NCI-H524 (cell line): ENCODE measurements around the gene LSM3.
A peak's percentile ranks its signal among the peaks of the same experiment; 100 is the strongest.

Experiments used
- DNase-seq, 2 experiments: peaks; one replicate each; lab custom pipeline; 2025; lab: John Stamatoyannopoulos, UW

LSM3 gene

DNA sequence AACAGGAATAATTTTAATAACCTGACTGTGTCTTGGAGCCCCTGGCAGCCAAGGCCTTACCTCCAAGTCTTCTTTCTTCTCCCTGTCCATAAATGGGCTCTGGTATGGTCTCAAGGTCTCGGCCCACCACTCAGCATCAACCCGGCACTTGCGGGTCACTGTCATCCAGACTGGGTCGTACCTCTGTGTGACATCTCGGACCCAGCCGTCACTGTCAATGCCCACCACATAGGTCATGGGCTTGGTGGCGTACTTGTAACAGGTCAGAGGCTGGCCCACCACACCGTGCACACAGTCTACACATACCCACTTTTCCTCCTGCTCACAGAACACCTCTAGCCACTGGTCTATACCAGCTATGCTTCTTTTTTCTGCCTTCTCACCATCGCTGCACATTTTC is 20.7 kb upstream of the LSM3 start:
- no peak for DNase-seq

DNA sequence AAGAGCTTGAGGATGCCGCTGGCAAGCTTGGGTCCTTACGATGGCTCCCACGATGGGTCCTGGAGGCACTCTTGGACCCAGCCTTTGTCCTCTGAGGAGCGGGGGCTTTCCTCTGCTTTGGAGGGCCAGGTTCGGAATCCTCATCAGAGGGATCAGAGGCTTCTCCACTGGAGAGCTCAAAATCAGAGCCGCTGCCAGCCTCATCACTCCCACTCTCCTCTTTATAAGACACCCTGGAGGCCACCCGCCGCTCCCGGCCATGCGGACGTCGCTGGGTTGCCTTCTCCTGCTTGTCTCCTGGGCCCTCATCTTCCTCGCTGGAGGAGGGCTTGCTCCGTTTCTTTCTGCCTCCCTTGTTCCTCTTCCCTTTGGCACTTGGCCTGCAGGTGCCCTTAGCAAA is 20.2 kb upstream of the LSM3 start:
- no peak for DNase-seq

DNA sequence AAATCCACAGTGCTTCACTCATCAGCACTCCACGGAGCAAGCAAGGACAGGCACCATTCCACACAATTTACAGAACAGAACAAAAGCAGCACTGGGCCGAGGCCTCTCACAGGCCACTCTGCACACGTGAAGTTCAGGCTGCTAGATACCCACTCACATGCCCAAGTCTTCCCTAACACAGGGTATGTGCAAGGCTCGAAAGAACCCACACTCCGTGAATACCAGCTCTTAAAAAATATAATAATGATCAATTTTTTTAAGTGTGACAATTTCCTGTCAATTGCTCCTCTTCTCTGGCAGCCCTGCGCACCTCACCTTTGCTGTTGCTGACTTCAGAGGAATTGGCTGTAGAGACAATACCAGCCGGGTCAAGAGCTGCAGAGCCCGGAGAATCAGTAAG is 19.2 kb upstream of the LSM3 start:
- no peak for DNase-seq

GRCh38 chr3:14161282-14161681 is 17.3 kb upstream of the LSM3 start:
- DNase-seq, result no peak

DNA sequence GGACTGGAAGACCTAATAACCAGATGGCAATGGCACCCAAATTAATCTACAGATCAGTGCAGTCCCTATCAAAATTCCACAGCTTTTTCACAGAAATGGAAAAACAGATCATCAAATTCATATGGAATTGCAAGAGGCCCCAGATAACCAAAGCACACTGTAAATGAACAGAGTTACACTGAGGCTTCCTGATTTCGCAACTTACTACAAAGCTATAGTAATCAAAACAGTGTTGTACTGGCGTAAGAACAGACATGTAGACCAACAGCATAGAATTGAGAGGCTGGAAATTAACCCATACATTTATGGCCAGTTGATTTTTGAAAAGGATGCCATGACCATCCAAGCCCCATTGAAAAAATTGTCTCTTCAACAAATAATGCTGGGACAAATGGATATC is 16.4 kb upstream of the LSM3 start:
- no peak for DNase-seq

DNA sequence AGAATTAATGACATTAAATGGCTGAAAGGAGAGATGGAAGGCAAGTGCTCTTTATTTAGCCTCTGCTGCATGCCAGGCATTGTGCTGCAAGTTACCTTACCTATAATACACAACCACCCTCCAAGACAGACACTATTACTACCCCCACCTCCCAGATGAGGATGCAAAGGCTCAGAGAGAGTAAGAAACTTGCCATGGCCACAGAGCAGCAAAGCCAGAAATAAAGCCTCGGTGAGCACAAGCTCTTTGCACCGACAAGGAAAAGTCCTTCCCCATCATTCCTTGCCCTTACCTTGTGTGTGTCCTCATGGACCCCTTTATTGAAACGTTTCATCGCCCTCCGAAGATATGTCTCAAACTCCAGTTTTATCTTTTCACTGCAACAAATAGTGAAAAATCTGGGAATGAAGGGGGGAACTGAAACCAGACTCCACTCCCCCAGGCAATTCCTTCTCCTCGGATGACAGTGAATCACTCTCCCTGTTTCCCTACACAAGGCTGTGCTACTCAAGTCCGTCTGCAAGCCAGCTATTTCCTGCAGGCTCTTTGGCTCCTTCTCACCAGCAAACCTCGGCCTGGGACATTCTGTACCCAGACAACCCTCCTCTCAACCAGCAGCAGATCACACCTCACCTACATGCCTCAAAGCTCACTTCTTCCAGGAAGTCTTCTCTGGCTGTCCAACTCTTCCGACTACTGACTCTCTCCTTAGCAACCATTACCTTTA is 11.6 kb upstream of the LSM3 start:
- DNase-seq, result no peak

GRCh38 chr3:14169435-14169834 is 9.2 kb upstream of the LSM3 start:
- no peak for DNase-seq

- DNase-seq, result no peak
Measured at GRCh38 chr3:14169871-14170270, 8.7 kb upstream of the LSM3 start.

DNA sequence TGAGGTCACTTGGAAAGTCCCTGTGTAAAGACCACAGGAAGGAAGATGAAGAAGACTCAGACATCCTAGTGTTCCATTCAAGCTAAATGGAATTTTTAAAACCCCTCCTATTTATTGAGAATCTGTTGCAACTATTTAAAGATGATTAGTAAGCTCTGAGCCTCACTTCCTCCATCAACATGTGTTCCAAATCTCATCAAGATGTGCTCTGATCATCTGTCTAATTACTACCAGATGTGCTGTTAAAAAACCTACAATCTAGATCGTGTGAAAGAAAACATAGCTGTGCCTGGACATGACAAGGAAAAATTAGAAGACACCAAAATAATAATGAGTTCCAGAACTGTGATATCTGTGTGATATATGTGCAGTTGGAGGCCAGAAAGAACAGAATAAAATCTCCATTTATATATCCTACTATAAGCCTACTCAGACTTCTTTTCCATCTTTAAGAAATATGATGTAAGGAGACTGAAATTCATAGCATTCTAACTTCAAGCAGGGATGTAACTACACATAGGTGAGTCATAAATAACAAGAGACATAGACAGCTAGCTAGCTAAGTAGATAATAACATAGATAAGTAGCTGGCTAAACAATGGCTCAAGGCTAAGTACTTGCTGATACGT is 8.0 kb upstream of the LSM3 start:
- no peak for DNase-seq

GRCh38 chr3:14172496-14172895 is 6.1 kb upstream of the LSM3 start:
- no peak for DNase-seq

DNA sequence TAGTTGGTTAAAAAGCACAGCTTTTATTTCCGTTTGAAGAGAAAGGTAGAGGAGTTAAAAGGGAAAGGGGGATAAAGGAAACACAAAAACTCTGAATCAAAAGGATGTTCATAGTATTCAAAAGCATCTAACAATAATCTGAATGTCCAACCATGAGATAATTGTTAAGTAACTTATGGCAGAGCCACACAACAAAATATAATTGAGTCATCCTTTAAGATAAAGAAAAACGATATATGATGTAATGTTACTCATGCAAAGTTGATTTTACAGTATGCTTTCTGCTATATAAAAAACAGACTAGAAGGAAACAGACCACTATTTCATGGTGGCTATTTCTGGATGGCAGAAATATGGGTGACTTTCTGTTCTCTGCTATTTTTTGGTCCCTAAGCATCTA is 4.1 kb upstream of the LSM3 start:
- no peak for DNase-seq

- DNase-seq, result no peak
Measured at GRCh38 chr3:14175383-14176037, 3.1 kb upstream of the LSM3 start.

GRCh38 chr3:14177580-14178246 is 904 bp upstream of the LSM3 start:
- DNase-seq, result peak in 1 of 2 experiments; percentile 23

- DNase-seq, result no peak
Measured at GRCh38 chr3:14179114-14179465, 473 bp downstream of the LSM3 start.

DNA sequence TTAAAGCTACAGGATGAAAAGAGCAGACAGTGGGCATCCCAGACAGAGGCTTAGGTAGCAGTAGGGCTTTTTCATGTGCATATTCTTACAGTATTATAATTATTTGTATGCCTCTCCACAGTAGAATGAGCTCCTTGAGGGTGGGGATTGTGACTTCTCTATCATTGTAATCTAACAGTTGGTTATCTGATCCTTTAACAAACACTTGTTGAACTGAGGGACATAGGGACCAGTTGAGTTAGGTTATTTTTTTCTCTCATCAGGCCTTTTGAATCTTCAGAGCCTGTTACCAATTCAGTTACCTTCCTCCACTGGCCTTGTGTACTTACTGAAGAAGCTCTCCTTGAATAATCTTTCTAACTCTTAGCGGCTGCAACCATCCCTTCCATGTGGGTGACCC is 1.2 kb downstream of the LSM3 start:
- DNase-seq, result no peak

DNA sequence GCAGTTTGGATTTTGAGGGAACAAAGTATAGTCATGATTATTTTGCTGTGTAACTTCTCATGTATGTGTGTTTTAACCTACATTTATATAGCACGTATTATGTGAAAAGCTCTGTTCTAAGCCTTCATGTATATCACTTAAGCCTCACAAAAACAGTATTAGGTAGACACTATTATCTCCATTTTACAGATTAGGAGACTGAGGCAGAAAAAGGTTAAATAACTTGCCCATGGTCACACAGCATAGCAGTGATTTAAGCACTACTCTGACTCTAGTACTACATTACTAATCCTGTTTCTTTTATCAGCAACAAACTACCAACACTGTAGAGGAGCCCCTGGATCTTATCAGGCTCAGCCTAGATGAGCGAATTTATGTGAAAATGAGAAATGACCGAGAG is 2.6 kb downstream of the LSM3 start:
- no peak for DNase-seq

GRCh38 chr3:14183015-14183577 is 4.5 kb downstream of the LSM3 start:
- DNase-seq, result no peak

- DNase-seq, result no peak
Measured at GRCh38 chr3:14186854-14187458, 8.3 kb downstream of the LSM3 start.

DNA sequence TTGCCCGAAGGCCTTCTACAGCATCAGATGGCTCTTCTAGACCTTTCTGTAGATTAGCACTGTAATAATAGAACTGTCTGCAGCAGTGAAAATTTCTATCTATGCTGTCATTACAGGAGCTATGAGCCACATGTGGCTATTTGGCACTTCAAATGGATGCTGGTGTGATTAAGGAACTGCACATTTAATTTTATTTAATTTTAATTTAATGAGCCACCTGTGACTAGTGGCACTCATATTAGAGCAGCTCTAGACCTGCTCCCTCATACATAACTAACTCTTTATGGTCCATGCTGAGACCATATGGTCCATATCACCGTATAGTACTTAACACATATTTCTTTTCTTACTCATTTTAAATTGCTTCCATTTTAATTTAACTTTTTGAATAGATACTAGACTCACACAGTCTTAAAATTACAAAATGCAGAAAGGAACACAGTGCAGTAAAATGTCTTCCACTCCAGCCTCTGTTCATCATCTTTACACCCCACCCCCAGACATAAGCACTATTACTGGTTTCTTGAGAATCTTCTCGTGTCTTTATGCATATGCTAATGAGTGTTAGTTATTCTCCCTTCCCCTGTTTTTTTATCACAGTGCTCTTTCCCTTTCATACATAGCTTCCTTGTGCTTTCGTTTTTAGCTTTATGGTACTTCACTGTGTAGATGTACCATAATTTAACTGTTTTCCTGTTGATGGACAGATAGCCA is 9.6 kb downstream of the LSM3 start:
- no peak for DNase-seq

GRCh38 chr3:14194865-14195264 is 16.2 kb downstream of the LSM3 start:
- DNase-seq, result no peak

DNA sequence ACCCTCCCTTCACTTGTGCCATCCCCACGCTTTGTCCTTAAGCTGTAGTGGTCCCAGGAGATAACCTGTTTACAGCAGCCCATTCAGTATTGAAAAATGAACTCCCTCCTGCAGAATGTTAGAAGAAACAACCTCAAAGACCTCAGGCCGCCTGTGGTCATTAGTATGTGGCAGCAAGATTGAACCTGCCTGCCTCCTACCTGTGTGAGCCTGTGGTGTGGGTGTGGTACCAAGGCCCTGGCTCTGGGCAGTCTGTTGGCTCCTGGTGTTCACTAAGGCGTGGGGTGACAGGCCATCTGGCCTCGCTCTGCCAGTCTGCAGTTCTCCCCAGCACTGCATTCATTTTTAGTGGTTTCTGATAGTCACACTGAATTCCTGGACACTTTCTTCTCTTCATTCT is 21.0 kb downstream of the LSM3 start:
- no peak for DNase-seq

- peak in 1 of 2 experiments; percentile 10 for DNase-seq
Measured at GRCh38 chr3:14200276-14200675, 21.7 kb downstream of the LSM3 start.
